HG03159 (cell line): ENCODE data around the gene GTSE1.

Source experiments
- ATAC-seq: cut with Tn5 transposase; IDR thresholded peaks from one replicate; pipeline ENCODE4 v1.9.1; 2021; ENCODE audit warnings: mild to moderate bottlenecking, moderate library complexity; ENCODE audit not compliant: unreplicated experiment

GTSE1 gene

GRCh38 chr22:46274381-46274780, 22.3 kb upstream of the GTSE1 start:
- ATAC-seq = no peak

- ATAC-seq = no peak
Measured at GRCh38 chr22:46275455-46276122, 21.1 kb upstream of the GTSE1 start.

GRCh38 chr22:46276563-46276962, 20.1 kb upstream of the GTSE1 start:
- ATAC-seq = no peak

GRCh38 chr22:46278656-46279645, 17.7 kb upstream of the GTSE1 start:
- no peak for ATAC-seq

- no peak for ATAC-seq
Measured at GRCh38 chr22:46280063-46280817, 16.4 kb upstream of the GTSE1 start.

GRCh38 chr22:46280999-46281623, 15.6 kb upstream of the GTSE1 start:
- ATAC-seq = no peak

GRCh38 chr22:46281866-46282678, 14.6 kb upstream of the GTSE1 start:
- no peak for ATAC-seq

- ATAC-seq = no peak
Measured at GRCh38 chr22:46286006-46286405, 10.7 kb upstream of the GTSE1 start.

GRCh38 chr22:46286941-46287872, 9.5 kb upstream of the GTSE1 start:
- no peak for ATAC-seq

- peak; percentile 65 for ATAC-seq
Measured at GRCh38 chr22:46287873-46288751, 8.6 kb upstream of the GTSE1 start.

GRCh38 chr22:46288846-46289243, 7.8 kb upstream of the GTSE1 start:
- no peak for ATAC-seq

GRCh38 chr22:46289244-46289891, 7.3 kb upstream of the GTSE1 start:
- ATAC-seq = no peak

- ATAC-seq = no peak
Measured at GRCh38 chr22:46290121-46290842, 6.4 kb upstream of the GTSE1 start.

GRCh38 chr22:46290843-46291785, 5.6 kb upstream of the GTSE1 start:
- no peak for ATAC-seq

GRCh38 chr22:46292173-46292572, 4.5 kb upstream of the GTSE1 start:
- no peak for ATAC-seq

GRCh38 chr22:46292732-46293131, 3.9 kb upstream of the GTSE1 start:
- ATAC-seq = no peak
